SK-N-SH (cell line): Measurements from ENCODE around the gene ANKRD13B. TPM values are rescaled to one million over a fixed set of nuclear protein-coding genes. Genes with fewer than 3 reads are reported as not detected.

Experiments used
- CTCF ChIA-PET: fragments of 300-600, 350-600 bp; formaldehyde crosslinking; extraction: SDS; loops from one replicate; lab custom pipeline; 2021; lab: Yijun Ruan, JAX
- POLR2A ChIA-PET: fragments of 350-600 bp; sonication (Branson Sonifier 250); formaldehyde crosslinking; extraction: SDS; loops from one replicate; lab custom pipeline; 2020; ENCODE audit warnings: antibody characterized with exemption, inconsistent platforms; lab: Yijun Ruan, JAX
- DNase-seq: peaks from one replicate; pipeline ENCODE4 v3.0.0; 2012
- H2AFZ ChIP-seq: fragments of 200-600 bp; sonication (generic); 2 replicates; pipeline ENCODE4 v1.8.1; 2016; ENCODE audit warnings: antibody characterized with exemption, mild to moderate bottlenecking, low read depth
- H3F3A ChIP-seq: fragments of 200-600 bp; sonication (generic); replicated peaks from 2 replicates; pipeline ENCODE3; 2016; ENCODE audit warnings: antibody characterized with exemption, mild to moderate bottlenecking; ENCODE audit not compliant: insufficient read depth
- H3K27ac ChIP-seq, 2 experiments: fragments of 200-500 bp in 1 of 2; fragments of 200-600 bp in 1 of 2; sonication (Bioruptor generic) in 1 of 2; sonication (generic), shearing (Covaris generic) in 1 of 2; 2 replicates each; pipeline versions ENCODE4 v1.5.1 to v1.6.1; 2014 to 2016; ENCODE audit warnings: low read depth in 2 of 2, inconsistent platforms in 1 of 2, low read length in 1 of 2, mild to moderate bottlenecking in 1 of 2, mixed read lengths in 1 of 2
- H3K27me3 ChIP-seq: fragments of 200-600 bp; sonication (generic), shearing (Covaris generic); 2 replicates; pipeline ENCODE4 v1.6.1; 2016; ENCODE audit warnings: mixed run types; ENCODE audit not compliant: insufficient read depth
- H3K36me3 ChIP-seq, 2 experiments: fragments of 200-500 bp in 1 of 2; fragments of 200-600 bp in 1 of 2; sonication (Bioruptor generic) in 1 of 2; sonication (generic) in 1 of 2; replicated peaks in 1 of 2; 2 replicates each; pipeline versions ENCODE3 to v1.5.1; 2014 to 2016; ENCODE audit warnings: low read length in 1 of 2, mild to moderate bottlenecking in 1 of 2; ENCODE audit not compliant: insufficient read depth in 2 of 2, control insufficient read depth in 1 of 2
- H3K4me1 ChIP-seq, 2 experiments: fragments of 200-500 bp in 1 of 2; fragments of 200-600 bp in 1 of 2; sonication (Bioruptor generic) in 1 of 2; sonication (generic), shearing (Covaris generic) in 1 of 2; 2 replicates each; pipeline versions ENCODE4 v1.5.1 to v1.6.1; 2014 to 2016; ENCODE audit warnings: low read depth in 1 of 2, low read length in 1 of 2, mixed run types in 1 of 2; ENCODE audit not compliant: insufficient read depth in 2 of 2, control insufficient read depth in 1 of 2
- H3K4me2 ChIP-seq: fragments of 200-600 bp; sonication (generic), shearing (Covaris generic); 2 replicates; pipeline ENCODE4 v1.6.1; 2017; ENCODE audit warnings: mixed run types
- H3K4me3 ChIP-seq, 2 experiments: fragments of 200-500 bp in 1 of 2; fragments of 200-600 bp in 1 of 2; sonication (Bioruptor generic) in 1 of 2; sonication (generic), shearing (Covaris generic) in 1 of 2; 2 replicates each; pipeline versions ENCODE4 v1.5.1 to v1.8.1; 2014 to 2016; ENCODE audit warnings: low read depth in 2 of 2, inconsistent platforms in 1 of 2, low read length in 1 of 2, mild to moderate bottlenecking in 1 of 2, mixed read lengths in 1 of 2, moderate library complexity in 1 of 2
- H3K79me2 ChIP-seq: fragments of 200-600 bp; sonication (generic); 2 replicates; pipeline ENCODE4 v1.8.1; 2017; ENCODE audit warnings: mild to moderate bottlenecking; ENCODE audit not compliant: insufficient read depth
- H3K9ac ChIP-seq: fragments of 200-600 bp; sonication (generic); 2 replicates; pipeline ENCODE4 v1.6.1; 2017; ENCODE audit warnings: mixed run types
- H3K9me2 ChIP-seq: fragments of 200-600 bp; sonication (generic); 2 replicates; pipeline ENCODE4 v1.6.1; 2017; ENCODE audit warnings: mixed run types
- H3K9me3 ChIP-seq: fragments of 200-600 bp; sonication (generic); 2 replicates; pipeline ENCODE4 v1.6.1; 2017; ENCODE audit warnings: mixed run types, mild to moderate bottlenecking, moderate library complexity
- H4K20me1 ChIP-seq: fragments of 200-600 bp; sonication (generic); 2 replicates; pipeline ENCODE4 v1.6.1; 2017; ENCODE audit warnings: mild to moderate bottlenecking, mixed run types; ENCODE audit not compliant: insufficient read depth
- CHD2 ChIP-seq: fragments of 150-350 bp; IDR thresholded peaks from 2 replicates; pipeline ENCODE4 v1.6.1; 2018; ENCODE audit warnings: low read length; ENCODE audit not compliant: partially characterized antibody
- EP300 ChIP-seq, 2 experiments: IDR thresholded peaks; 2 replicates each; pipeline versions ENCODE4 v1.4.0 to v1.6.1; 2012; ENCODE audit warnings: borderline replicate concordance in 1 of 2, low read depth in 1 of 2, low read length in 1 of 2
- EZH2phosphoT487 ChIP-seq: fragments of 200-600 bp; sonication (generic); IDR thresholded peaks from 2 replicates; pipeline ENCODE4 v1.6.1; 2017; ENCODE audit warnings: low read depth, mixed run types, mild to moderate bottlenecking, antibody characterized with exemption, moderate library complexity, borderline replicate concordance
- FOXJ3 ChIP-seq: sonication (generic); formaldehyde crosslinking; IDR thresholded peaks from 2 replicates; pipeline ENCODE4 v1.5.1; 2020; ENCODE audit warnings: mild to moderate bottlenecking, missing genetic modification reagents
- FOXM1 ChIP-seq: IDR thresholded peaks from 2 replicates; pipeline ENCODE4 v1.4.0; 2012; ENCODE audit warnings: low read depth, mild to moderate bottlenecking
- GATA2 ChIP-seq: sonication (generic); formaldehyde crosslinking; IDR thresholded peaks from 2 replicates; pipeline ENCODE4 v1.5.0; 2020; ENCODE audit warnings: mild to moderate bottlenecking, missing genetic modification reagents
- MXI1 ChIP-seq: IDR thresholded peaks from 2 replicates; pipeline ENCODE4 v1.6.1; 2012; ENCODE audit warnings: mild to moderate bottlenecking, low read depth, low read length, improper control_type of control experiment
- POLR2AphosphoS5 ChIP-seq: IDR thresholded peaks from 2 replicates; pipeline ENCODE4 v1.6.1; 2012; ENCODE audit warnings: low read depth, low read length
- RAD21 ChIP-seq: IDR thresholded peaks from 2 replicates; pipeline ENCODE4 v1.6.1; 2012; ENCODE audit warnings: mild to moderate bottlenecking, low read length
- REST ChIP-seq: IDR thresholded peaks from 2 replicates; pipeline ENCODE4 v1.6.1; 2012; ENCODE audit warnings: mild to moderate bottlenecking, low read depth, low read length, moderate library complexity
- RFX5 ChIP-seq: IDR thresholded peaks from 2 replicates; pipeline ENCODE4 v1.6.1; 2012; ENCODE audit warnings: mild to moderate bottlenecking, improper control_type of control experiment, low read length
- SIN3A ChIP-seq: IDR thresholded peaks from 2 replicates; pipeline ENCODE4 v1.6.1; 2012; ENCODE audit warnings: low read depth, mild to moderate bottlenecking, low read length, moderate library complexity, borderline replicate concordance
- YY1 ChIP-seq: IDR thresholded peaks from 2 replicates; pipeline ENCODE4 v1.4.0; 2012; ENCODE audit warnings: low read depth, mild to moderate bottlenecking
- WGBS: methylation state at CpG from one replicate; pipeline ENCODE4 v1.1.6; 2017; ENCODE audit warnings: low lambda C conversion rate; 5-methylcytosine and 5-hydroxymethylcytosine counted together
- polyA plus RNA-seq, 3 experiments: library from polyadenylated mRNA; depleted of rRNA; stranded (reverse); fragments of >200 nt; gene quantifications; 2 replicates each; pipeline ENCODE4 v1.2.3, GENCODE V29; 2012
- TF ChIP-seq, protein P1 (sequence below): IDR thresholded peaks from 2 replicates; pipeline ENCODE4; 2012
- TF ChIP-seq, protein P2 (sequence below): fragments of 200-600 bp; sonication (generic); IDR thresholded peaks from 2 replicates; pipeline ENCODE4 v1.6.1; 2017; ENCODE audit warnings: antibody characterized with exemption, mild to moderate bottlenecking, moderate library complexity

Gene ANKRD13B
- polyA plus RNA-seq, 1 of the 3 experiments (the other 2 are of a cell fraction) = 16.1 TPM

- H3K9me3 ChIP-seq = no peaks in the 10 kb centered on the region
- no peaks in the 10 kb centered on the region for H3K4me1 ChIP-seq
- H3K27ac ChIP-seq = no peak overlapping the region
- no peaks in the 10 kb centered on the region for H3K79me2 ChIP-seq
- H3K4me3 ChIP-seq = no peak overlapping the region
- no peak overlapping the region for H2AFZ ChIP-seq
- CTCF ChIA-PET = interaction anchor here (0.9 to 1.9 kb wide), 6 partner anchors 10 to 276 kb away, joined by 3 to 7 read pairs (median 4); no protein-coding TSS in a partner anchor
- H3K4me2 ChIP-seq = no peak overlapping the region
- DNase-seq = no peak
- peaks cover 7% of the 10 kb centered on the region for H3F3A ChIP-seq
- TF ChIP-seq CHD2 (no peak), MXI1 (no peak), RFX5 (no peak), FOXJ3 (CRISPR knock-in tag) (no peak), EZH2phosphoT487 (no peak), REST (no peak), POLR2AphosphoS5 (no peak), RAD21 (no peak), SIN3A (no peak), FOXM1 (no peak), EP300 (IDR thresholded peaks at IDR 0.05; ENCODE audit: borderline replicate concordance in 1 of 2, low read depth in 1 of 2, low read length in 1 of 2) (no peak), GATA2 (CRISPR knock-in tag) (no peak), YY1 (no peak)
- TF ChIP-seq, protein P1, sequence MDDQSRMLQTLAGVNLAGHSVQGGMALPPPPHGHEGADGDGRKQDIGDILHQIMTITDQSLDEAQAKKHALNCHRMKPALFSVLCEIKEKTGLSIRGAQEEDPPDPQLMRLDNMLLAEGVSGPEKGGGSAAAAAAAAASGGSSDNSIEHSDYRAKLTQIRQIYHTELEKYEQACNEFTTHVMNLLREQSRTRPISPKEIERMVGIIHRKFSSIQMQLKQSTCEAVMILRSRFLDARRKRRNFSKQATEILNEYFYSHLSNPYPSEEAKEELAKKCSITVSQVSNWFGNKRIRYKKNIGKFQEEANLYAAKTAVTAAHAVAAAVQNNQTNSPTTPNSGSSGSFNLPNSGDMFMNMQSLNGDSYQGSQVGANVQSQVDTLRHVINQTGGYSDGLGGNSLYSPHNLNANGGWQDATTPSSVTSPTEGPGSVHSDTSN = no peak
- TF ChIP-seq, protein P2, sequence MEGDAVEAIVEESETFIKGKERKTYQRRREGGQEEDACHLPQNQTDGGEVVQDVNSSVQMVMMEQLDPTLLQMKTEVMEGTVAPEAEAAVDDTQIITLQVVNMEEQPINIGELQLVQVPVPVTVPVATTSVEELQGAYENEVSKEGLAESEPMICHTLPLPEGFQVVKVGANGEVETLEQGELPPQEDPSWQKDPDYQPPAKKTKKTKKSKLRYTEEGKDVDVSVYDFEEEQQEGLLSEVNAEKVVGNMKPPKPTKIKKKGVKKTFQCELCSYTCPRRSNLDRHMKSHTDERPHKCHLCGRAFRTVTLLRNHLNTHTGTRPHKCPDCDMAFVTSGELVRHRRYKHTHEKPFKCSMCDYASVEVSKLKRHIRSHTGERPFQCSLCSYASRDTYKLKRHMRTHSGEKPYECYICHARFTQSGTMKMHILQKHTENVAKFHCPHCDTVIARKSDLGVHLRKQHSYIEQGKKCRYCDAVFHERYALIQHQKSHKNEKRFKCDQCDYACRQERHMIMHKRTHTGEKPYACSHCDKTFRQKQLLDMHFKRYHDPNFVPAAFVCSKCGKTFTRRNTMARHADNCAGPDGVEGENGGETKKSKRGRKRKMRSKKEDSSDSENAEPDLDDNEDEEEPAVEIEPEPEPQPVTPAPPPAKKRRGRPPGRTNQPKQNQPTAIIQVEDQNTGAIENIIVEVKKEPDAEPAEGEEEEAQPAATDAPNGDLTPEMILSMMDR = no peak
- 88% methylated on average over 6 of the region's 6 CpGs for WGBS
- no peak overlapping the region for H3K9ac ChIP-seq
- H4K20me1 ChIP-seq = no peaks in the 10 kb centered on the region
- peaks cover 14 to 26% of the 10 kb centered on the region in 2 experiments for H3K36me3 ChIP-seq
- no peaks in the 10 kb centered on the region for H3K27me3 ChIP-seq
- POLR2A ChIA-PET = interaction anchor here (0.9 kb wide), 1 partner anchor 12 kb away, joined by 8 read pairs; no protein-coding TSS in a partner anchor
- H3K9me2 ChIP-seq = no peaks in the 10 kb centered on the region
Measured at GRCh38 chr17:29655323-29655722, 62.4 kb downstream of the ANKRD13B start.
